ENCODE measurements around the gene HCN4.
"Not testable (repeated sequence)": the region's sequence is repeated elsewhere in the genome, so short reads cannot be mapped to it uniquely, and the experiment has no call there.

HCN4 gene

DNA sequence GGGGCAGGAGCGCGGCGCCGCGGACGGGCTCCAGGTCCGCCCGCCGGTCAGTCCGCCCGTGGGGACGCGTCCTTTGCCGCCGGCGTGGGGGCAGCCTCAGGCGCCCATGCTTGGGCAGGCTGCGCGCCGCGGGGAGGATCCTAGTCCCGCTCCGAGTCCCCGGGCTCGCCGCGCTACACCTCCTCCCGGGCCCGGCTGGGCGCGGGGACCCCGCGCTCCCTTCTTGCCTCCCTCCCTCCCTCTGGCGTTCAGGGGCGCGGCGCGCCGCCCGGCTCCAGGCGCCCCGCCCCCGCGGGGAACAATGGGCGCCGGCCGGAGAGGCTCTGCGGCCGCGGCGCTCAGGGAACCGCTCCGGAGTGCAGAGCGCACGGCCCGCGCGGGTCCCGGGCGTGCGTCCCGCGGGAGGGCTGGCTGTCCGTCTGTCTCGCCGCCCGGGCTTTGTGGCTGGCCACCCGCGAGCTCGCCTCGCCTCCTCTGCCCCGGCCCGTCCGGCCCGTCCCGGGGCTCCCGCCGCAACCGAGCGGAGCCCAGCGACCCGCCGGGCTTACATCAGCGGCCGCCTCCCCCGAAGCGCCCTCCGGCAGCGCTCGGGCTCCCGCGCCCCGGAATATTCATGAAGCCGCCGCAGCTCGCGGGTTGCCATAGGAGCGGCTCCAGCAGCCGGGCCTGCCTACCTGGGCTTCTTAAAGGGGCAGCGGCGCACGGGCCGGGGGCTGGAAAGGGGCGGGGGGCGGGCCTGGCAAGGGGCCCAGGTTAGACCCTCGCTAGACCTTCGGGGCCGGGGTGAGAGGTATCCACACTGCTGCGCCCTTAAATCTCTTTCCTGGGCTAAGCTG is at the start of gene HCN4:
TSS of gene HCN4 (minus strand) at position 658 of the 836 bp plus-strand sequence. CDS start 688 bp downstream, outside the sequence.
- peak; percentile 27 for DNase-seq

DNA sequence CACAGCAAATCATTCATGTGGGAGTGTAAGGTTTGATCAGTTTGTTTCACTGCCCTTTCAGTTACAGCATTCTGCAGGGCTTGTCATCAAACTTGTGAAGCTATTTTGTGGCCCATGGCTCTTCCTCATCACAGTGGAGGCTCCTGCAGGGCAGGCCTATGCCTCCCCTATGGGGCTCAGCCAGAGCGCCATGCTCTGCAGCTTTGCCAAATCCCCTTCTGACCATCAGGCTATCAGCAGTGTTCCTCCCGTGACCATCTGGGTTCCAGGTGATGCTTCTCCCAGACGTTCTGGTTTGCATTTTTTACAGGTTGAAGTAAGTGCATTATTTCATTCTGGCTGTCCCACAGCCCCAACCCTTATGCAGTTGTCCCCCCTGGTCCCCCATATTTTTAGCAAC is 46.1 kb upstream of the HCN4 start:
- DNase-seq = no peak

DNA sequence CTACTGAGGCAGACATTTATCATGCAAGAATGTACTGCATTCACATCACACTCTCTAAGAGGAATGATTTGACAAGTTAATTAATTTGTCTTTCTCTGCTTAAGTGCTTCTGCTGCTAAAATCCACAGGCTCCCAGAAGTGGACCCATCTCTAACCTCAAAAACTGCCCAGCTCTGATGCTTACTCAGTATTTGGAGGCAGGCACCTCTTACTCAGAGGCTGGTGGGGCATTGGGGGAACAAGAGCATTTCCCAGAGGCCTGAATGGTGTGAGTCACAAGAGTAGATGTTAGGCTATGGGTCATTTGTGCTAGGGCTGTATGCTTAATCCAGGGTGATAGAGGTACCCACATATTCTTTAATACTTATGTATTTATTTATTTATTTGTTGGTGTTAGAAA is 34.4 kb upstream of the HCN4 start:
- no peak for DNase-seq

DNA sequence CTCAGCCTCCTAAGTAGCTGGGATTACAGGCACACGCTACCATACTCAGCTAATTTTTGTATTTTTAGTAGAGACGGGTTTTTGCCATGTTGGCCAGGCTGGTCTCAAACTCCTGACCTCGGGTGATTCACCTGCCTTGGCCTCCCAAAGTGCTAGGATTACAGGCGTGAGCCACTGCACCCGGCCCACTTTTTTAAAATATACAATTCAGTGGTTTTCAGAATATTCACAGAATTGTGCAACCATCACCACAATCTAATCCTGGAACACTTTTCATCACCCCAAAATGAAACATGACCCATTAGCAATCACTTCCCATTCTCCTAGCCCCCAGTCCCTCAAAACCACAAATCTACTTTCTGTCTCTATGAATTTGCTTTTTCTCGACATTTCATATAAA is 31.5 kb upstream of the HCN4 start:
- DNase-seq = not testable (repeated sequence)

DNA sequence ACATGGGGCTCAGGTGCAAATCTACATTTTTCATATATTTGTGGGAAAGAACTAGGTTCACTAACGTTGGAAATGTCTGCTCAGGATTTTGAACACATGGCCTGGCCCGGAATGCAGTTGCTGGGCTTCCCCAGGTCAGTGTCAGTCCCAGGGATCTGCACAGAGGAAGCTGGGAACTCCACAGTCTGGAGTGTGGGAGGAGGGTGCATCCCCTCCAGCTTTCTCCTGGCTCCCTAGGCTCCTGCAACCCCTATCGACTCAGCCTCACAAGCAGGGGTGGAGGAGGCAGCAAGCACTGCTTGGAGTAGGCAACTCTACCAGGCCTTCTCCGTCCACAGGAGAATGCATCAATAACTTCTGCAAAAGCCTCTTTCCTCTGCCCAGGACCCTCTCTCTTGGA is 30.1 kb upstream of the HCN4 start:
- DNase-seq = no peak

DNA sequence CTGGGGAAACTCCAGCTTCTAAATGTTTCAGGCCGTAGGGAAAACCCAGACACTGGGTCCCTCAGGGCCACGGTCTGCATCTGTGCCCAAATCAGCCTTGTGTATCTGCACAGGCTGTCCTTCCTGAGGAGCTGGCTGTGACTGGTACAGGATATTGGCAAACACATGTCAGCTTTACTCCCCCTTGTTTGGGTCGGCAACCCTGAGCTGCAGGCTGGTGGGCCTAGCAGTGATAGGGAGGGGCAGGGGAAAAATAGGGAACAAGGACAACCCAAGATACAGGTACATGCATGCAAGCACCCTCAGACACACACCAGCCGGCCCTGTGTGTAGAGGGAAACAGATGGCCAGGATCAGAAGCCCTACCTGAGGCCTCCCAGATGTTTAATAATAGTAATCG is 28.7 kb upstream of the HCN4 start:
- DNase-seq = no peak

DNA sequence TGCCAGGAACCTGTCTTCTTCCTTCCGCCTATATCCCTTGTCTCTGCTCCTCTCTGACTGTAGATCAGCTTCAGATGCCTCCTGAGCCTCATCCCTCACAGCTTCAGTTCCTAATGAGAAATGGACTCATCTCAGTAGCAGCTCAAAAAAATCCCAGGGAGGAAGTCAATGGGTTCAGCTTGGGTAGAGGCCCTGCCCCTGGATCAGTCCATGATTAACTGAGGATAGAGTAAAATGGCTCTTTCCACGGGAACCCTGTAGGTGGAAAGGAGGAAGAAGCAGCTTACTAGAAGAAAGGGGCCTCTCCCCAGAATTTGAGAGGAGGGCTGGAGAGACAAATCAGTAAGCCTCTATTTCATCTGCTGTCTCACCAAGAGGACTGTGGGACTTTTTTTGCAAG is 26.9 kb upstream of the HCN4 start:
- no peak for DNase-seq

DNA sequence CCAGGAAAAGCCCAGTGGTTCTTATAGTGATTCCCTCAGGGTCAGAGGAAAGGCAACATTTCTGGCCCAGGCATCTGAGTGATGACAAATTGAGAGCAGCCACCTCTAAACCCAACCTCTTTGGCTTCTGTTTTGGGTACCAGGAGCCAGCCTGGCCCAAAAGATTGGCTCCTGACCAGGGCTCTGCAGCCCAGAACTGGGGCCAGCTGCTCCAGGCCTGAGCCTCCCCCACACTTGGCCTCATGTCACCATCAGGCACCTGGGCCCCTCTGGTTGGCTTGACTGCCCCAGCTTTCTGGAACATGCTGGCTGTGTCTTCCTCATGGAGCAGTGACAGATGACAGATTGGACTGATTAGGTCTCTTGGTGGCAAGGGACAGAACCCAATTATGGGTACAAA is 26.0 kb upstream of the HCN4 start:
- no peak for DNase-seq

DNA sequence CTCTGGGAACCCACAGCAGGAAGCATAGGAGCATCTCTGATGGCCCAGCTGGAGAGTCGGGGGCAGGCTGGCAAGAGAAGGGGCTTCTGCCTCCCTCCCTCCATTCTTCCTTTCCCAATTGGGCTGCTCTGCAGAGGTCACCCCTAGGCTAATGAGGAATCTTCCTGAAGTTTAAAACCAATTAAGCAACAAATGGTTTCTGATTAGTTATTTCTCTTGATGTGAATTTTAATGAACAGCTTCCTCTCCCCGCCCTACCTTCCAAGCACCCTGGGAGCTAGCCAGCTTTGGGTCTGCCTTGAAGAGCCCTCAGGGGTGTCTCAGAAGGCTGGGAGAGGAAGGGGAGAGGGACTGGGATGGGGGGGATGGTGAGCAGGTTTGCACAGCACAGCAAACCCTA is 24.6 kb upstream of the HCN4 start:
- DNase-seq = no peak

DNA sequence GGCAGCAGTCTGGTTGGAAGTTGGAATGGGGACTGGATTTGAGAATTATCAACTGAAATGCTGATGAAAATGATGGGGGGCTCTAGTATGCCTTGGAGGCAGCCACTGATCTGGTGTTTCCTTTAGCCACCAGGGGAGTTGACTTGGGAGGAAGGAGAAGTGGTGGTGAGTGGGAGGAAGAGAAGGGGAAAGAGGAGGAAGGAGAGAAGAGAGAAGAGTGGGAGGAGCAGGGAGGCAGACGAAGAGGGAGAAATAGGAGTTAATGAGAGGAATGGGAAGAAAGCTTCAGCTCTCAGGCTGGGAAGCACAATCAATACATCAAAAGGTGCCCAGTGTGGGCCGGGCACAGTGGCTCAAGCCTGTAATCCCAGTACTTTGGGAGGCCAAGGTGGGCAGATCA is 23.3 kb upstream of the HCN4 start:
- DNase-seq = no peak

DNA sequence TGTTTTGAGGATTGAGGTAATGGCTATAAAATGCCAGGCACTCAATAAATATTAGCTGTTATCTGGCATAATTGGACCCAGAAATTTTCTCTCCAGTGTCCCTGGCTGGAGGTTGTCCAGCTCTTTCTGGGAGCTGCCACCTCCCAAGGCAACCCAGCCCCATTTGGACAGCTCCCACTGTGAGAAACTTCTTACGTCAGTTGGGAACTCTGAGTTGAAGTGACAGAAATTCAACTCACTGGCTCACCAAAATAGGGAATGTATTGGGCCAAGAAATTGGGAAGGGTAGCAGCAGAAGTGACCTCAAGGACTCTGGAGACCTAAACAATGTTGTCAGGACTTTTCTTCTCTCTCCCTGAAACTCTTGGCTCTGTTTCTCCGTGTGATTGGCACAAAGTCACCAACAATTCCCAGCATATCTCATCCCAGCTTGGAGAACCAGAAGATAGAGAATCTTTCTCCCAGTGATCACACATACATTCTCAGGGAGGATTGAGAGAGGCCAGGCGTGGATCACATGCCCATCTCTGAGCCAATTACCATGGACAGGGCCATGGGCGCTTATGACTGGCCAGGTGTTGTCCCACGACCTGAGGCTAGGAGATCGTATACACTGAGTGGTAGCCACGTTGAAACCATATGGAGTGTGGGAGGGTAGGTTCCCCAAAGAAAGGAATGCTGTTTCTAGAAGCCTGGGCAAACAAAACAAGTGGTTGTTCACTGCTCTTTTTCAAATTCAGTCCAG is 22.5 kb upstream of the HCN4 start:
- no peak for DNase-seq

DNA sequence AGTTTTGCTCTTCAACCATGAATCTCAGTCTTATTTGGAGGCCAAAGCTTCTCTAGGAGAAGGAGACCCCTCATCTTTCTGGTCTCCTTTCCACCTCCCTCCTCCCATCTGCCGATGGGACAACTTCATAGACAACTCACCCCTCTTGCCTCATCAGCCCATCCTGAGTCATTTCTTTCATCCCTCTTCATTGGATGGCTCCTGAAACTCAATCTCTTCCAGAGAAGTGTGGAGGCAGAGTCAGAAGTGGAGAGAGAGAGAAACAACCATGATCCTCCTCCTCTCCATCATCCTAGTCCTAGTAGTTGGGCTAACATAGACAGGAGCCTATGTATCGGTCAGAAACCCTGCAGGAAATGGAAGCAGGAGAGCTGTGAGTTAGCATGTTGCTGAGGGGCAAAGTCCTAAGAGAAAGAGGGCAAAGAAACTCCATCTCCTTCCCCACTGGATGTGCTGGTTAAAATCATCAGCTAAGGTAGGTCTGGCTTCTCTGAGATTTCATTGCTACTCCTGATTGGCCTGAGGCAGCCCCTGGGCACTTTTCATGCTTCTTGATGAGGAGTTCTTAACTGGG is 21.3 kb upstream of the HCN4 start:
- no peak for DNase-seq

DNA sequence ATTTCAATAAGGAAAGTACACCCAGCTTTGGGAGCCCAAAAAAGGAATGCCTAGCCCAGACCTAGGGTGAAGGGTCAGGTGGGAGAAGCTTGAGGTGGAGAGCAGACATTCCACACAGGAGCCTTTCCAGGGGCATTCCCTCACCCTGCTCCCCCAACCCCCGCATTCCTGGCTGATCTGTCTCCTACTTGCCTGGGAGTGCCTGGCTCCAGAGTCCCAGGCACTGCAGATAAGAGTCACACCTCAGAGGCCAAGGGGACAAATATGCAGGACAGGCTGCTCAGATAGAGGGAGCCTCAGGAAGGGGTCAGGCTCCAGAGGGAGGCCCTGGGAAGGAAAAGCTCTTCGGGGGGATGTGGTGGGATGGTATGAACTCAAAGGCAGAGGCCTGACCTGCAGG is 20.8 kb upstream of the HCN4 start:
- DNase-seq = no peak

DNA sequence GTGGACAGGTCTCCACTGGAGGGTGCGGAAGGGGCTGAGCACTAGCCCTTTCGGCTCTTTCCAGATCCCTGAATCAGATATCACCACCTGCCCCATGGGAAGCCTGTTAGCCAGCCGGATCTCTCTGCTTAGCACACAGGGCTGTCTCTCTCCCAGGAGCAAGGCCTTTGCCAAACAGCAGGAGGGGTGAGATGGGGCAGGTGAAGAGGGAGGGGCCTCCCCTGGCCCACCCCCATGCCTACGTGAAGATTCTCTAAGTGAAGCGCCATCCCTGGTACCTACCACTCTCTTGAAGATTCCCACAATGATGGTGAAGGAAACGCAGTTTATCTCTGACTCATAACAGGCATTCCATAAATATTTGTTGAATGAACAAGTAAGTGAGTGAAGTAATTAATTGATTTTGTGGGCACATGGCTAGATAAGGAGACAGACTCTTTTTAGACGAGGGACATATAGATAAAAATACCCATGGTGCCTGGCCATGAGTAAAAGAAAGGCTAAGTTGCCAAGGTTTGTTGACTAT is 19.6 kb upstream of the HCN4 start:
- no peak for DNase-seq

DNA sequence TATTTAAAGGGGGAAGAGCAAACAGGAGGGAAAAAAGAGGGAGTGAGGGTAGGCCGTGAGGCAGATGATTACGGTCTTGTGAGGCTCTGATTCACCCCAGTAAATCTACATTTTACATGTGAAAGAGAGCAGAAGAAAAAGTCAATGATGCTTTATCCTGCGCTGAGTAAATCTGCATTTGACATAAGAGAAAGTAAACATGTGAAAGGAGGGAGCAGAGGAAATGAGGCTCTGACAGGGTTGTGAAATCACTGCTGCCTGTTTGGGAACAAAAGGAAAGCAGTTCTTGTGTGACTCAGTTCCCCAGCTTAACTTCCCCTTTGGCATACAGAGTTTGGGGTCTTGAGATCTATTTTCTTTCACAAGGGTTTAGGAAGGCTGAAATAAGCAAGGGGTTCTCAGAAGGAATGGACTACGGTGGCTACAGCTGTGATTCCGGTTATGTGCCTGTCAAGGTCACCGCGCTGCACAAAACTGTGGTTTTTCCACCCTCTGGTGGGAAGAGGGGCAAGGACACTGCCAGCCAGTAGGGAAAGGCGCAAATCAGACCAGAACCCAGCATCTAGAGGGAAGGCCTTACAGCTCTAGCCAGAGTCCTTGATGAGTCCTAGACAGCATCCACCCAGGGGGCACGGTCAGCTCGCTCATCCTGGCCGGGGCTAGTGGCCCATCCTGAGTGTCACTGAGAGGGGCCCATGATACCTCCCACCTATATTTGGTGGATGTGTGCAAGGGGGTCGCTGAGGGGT is 18.9 kb upstream of the HCN4 start:
- DNase-seq = no peak

DNA sequence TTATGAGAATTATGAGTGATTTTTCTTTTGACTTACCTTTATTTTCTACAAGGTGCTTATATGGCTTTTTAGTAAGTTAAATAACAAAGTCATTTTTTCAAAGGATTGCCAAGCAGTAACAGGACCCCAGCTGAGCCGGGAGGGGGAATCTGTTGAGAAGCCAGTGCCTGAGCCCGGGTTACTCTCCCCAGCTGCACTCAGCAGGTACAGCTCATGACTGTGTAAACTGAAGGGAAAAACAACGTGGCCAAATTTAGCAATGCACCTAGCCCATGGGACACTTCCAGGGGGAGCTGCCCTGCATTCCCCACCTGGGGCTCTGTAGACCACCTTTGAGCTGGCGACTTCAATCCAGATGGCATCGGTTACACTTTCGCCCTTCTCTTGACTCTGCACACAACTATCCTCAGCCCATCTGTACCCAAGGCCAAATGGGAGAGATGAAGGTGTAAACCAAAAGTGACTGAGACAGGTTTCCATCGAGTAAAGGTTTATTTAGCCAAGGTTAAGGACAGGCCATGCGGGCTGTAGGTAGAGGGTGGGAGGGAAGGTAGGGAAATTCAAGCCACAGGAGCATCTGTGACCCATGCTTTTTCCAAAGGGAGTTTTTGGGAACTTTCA is 18.2 kb upstream of the HCN4 start:
- DNase-seq = no peak

DNA sequence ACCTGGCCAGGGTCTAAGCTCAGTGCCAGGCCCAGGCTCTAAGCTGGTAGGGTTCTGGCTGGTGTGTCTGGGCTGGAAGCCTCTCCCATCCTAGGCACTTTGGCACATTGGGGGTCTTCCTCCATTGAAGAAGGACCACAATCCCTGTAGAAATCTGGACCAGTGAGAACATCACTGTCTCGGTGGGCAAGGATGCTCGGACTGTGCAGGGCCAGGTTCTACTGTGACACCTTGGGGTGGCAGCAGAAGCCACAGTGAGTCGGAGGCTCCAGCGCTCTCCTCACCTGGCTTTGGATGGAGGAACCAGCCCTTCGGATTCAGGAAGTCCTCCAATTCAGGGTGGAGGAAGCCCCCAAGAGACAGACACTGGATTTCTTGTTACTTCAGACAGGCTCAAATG is 17.5 kb upstream of the HCN4 start:
- DNase-seq = no peak

DNA sequence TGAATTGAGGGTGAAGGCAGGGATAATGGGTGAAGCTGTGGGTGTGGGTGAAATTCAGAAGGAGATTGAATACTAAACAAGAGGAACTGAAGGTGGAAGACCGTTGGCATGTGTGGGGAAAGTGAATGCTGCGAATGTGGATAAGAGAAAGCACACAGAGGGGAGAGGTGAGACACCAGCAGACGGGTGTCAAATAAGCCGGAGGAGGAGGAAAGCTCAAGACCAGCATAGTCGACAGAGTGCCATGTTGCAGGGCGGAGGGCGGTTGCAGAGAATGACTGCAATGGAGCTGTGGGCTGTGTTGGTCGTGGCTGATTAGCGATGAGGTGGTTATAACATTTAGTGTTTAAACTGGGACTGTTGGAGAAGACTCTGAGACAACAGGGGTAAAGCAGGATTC is 16.4 kb upstream of the HCN4 start:
- DNase-seq = no peak

DNA sequence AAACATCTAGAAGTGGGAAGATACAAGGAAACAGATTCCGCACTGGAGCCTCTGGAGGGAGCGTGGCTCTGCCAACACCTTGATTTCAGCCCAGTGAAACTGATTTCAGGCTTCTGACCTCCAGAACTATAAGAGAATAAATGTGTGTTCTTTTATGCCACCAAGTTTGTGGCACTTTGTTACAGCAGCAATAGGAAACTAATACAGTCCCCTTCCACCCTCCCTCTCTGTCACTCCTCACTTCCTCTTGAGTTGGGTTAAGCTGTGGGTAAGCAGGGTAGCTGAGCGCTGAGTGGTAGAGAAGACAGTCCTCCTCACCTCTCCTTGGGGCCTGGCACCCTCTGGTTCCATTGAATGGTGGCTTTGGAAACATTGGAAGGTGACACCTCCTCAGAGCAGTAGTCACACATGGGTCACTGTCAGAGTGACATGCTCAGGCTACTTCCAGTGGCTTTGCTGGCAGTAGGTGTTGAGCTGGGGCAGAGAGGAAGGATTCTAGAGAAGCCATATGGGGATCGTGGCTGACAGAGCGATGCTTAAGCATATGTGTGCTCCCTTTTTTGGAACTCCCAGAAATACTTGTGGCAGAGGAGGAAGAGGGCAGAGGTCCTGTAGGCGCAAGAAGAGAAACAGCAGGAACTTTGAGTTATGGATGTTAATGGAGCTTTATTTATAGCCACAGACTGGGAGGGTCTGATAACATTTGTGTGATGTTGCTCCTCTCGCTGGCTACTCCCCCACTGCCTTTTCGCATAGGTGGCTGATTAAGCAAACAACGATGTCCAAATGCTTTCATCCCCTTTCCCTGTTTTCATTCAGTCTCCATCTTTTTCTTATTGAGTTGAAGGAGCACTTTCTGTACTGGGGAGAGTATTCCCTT is 14.8 kb upstream of the HCN4 start:
- DNase-seq = no peak

DNA sequence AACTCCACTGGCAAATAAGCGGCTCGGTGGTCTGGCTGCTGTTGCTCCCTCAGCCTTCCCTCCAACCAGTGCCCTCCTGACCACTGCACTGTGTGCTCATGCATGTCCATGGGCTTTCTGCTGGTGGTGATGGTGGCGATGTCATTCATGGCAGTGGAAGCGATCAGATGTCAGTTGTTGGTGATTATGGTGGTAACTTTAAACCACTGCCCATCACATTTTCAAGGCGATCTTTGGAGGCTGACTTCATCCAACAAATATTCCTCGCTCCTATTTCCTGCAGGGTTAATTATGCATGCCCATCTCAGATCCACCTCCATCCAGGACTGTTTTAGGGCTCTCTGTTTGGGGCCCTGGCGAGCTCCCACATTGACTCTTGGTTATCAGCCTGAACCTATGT is 13.4 kb upstream of the HCN4 start:
- no peak for DNase-seq

DNA sequence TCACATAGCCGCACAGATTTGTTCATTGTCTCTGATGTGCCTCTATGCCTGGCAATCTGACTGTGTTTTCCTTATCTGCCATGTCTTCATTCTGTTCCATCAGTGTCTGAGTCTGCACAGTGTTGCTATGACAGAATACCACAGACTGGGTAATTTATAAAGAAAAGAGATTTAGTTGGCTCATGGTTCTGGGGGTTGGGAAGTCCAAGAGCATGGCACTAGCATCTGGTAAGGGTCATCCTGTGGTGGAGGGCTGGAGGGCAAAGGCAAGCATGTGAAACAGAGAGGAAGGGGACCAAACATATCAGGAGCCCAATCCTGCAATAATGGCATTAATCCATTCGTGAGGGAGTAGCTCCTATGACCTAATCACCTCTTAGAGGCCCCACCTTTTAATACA is 11.9 kb upstream of the HCN4 start:
- no peak for DNase-seq

DNA sequence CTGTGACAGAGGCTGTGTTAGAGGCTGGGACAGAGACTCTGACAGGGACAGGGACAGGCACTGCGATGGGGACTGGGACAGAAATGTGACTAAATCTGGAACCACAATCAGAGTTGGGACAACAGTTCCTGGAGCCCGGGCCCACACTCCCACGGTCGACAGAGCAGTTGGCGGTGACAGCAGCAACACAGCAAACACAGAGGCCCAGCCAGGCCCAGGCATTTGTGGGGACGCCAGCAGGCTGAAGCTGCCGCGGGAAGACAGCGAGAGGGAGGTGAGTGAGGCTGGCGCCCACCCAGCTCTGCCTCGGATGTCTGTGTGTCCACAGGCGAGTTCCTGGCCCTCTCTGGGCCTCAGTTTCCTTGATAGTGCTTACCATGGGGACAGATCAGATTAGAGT is 9.3 kb upstream of the HCN4 start:
- DNase-seq = no peak

All from NCI-H526 treated with DMSO at 0.1 percent for 48 hours (cell line).